ENCODE data around the gene PBX3. TPM values are rescaled to one million over a fixed set of nuclear protein-coding genes. Genes with fewer than 3 reads are reported as not detected.

PBX3 gene
- total and polyA plus RNA-seq, 10 of the 15 experiments (the other 5 are each of a cell fraction or from before 2014, with no cell fraction given): 6.7 to 146 (median 22.2) TPM

GRCh38 chr9:125787715-125788114 is 40.5 kb downstream of the PBX3 start:
- no peak overlapping the region for H3K27ac ChIP-seq (ENCODE audit: control insufficient read depth, insufficient read depth)
- H4K20me1 ChIP-seq (ENCODE audit: control insufficient read depth, insufficient read depth): no peaks in the 10 kb centered on the region
- H3K36me3 ChIP-seq (ENCODE audit: control insufficient read depth in 2 of 2, insufficient read depth in 2 of 2, low read length in 1 of 2): peaks cover 7% of the 10 kb centered on the region in 2 experiments; a peak in 3 of 4 replicates
- no peaks in the 10 kb centered on the region for H3K27me3 ChIP-seq (replicated peaks in 1 of 2; ENCODE audit: control insufficient read depth in 2 of 2, insufficient read depth in 2 of 2, low read length in 1 of 2)
- H3K9ac ChIP-seq (ENCODE audit: control insufficient read depth, insufficient read depth, low read length): no peak overlapping the region
- no peak for TF ChIP-seq MYC (IDR thresholded peaks at IDR 0.05; ENCODE audit: insufficient read depth, insufficient read length, insufficient replicate concordance, low read length, severe bottlenecking)
- TF ChIP-seq ZNF384 (IDR thresholded peaks at IDR 0.05; ENCODE audit: borderline replicate concordance, low read depth, low read length): no peak
- no peak for TF ChIP-seq DPF2 (IDR thresholded peaks at IDR 0.05)
- TF ChIP-seq HSF1 (IDR thresholded peaks at IDR 0.05; ENCODE audit: low read depth, low read length): no peak
- TF ChIP-seq, protein P1, sequence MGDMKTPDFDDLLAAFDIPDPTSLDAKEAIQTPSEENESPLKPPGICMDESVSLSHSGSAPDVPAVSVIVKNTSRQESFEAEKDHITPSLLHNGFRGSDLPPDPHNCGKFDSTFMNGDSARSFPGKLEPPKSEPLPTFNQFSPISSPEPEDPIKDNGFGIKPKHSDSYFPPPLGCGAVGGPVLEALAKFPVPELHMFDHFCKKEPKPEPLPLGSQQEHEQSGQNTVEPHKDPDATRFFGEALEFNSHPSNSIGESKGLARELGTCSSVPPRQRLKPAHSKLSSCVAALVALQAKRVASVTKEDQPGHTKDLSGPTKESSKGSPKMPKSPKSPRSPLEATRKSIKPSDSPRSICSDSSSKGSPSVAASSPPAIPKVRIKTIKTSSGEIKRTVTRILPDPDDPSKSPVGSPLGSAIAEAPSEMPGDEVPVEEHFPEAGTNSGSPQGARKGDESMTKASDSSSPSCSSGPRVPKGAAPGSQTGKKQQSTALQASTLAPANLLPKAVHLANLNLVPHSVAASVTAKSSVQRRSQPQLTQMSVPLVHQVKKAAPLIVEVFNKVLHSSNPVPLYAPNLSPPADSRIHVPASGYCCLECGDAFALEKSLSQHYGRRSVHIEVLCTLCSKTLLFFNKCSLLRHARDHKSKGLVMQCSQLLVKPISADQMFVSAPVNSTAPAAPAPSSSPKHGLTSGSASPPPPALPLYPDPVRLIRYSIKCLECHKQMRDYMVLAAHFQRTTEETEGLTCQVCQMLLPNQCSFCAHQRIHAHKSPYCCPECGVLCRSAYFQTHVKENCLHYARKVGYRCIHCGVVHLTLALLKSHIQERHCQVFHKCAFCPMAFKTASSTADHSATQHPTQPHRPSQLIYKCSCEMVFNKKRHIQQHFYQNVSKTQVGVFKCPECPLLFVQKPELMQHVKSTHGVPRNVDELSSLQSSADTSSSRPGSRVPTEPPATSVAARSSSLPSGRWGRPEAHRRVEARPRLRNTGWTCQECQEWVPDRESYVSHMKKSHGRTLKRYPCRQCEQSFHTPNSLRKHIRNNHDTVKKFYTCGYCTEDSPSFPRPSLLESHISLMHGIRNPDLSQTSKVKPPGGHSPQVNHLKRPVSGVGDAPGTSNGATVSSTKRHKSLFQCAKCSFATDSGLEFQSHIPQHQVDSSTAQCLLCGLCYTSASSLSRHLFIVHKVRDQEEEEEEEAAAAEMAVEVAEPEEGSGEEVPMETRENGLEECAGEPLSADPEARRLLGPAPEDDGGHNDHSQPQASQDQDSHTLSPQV (IDR thresholded peaks at IDR 0.05): no peak
- no peak for TF ChIP-seq ZNF622 (IDR thresholded peaks at IDR 0.05)
- no peak for TF ChIP-seq CBFB (IDR thresholded peaks at IDR 0.05; ENCODE audit: low read depth)
- no peak for TF ChIP-seq NR2F1 (conservative IDR thresholded peaks at IDR 0.05)
- no peak for TF ChIP-seq CEBPB (IDR thresholded peaks at IDR 0.05; ENCODE audit: borderline replicate concordance in 1 of 2, low read depth in 2 of 2, low read length in 2 of 2)
- H3K9me3 ChIP-seq (replicated peaks; ENCODE audit: control insufficient read depth, insufficient read depth, low read length): no peaks in the 10 kb centered on the region
- intact Hi-C loops (cut with micrococcal nuclease; ENCODE audit: unreplicated experiment) (no loop called here), in situ Hi-C loops (cut with MboI) (no loop called here)
- POLR2A ChIA-PET: no interaction called here
- SMC1A ChIA-PET (ENCODE audit: uncharacterized antibody, unreplicated experiment): interaction anchor here (1.0 to 2.6 kb wide), 5 partner anchors 11 to 41 kb away, joined by 3 to 7 read pairs (median 5); no protein-coding TSS in a partner anchor
- BruUV-seq (replicated peaks): no TSS peak
- FAIRE-seq (no peak), DNase-seq (ENCODE audit: low read depth, low spot score) (no peak), ATAC-seq (no peak)
- 100% methylated on average over 1 of the region's 1 CpG for WGBS (ENCODE audit: insufficient coverage, insufficient replicate concordance, low lambda C conversion rate, missing lambda C conversion rate)
- no peaks in the 10 kb centered on the region for H3K4me1 ChIP-seq (ENCODE audit: control insufficient read depth, insufficient read depth, low read length)
- H3K79me2 ChIP-seq (ENCODE audit: control insufficient read depth, insufficient read depth, low read length): peaks cover 7% of the 10 kb centered on the region
- CTCF ChIA-PET: interaction anchor here (1.1 kb wide), 1 partner anchor 426 kb away, joined by 3 read pairs; no protein-coding TSS in a partner anchor
- no peak overlapping the region for H3K4me2 ChIP-seq (ENCODE audit: control insufficient read depth, insufficient read depth)
- H3K4me3 ChIP-seq: no peak overlapping the region
- RAD21 ChIA-PET (ENCODE audit: unreplicated experiment): no interaction called here
- no peak overlapping the region for H2AFZ ChIP-seq (ENCODE audit: control insufficient read depth, low read depth, low read length)
